Esophagus muscularis mucosa (tissue), 4 donors: ENCODE data around the gene PPP1R3D. TPM values are rescaled to one million over a fixed set of nuclear protein-coding genes. Genes with fewer than 3 reads are reported as not detected.

Experiments used
- DNase-seq: peaks from one replicate; pipeline ENCODE4 v3.0.0-alpha.2; 2017; ENCODE audit errors: extremely low spot score
- H3K27ac ChIP-seq, 4 donors: fragments of 200-600 bp; sonication (generic); replicated peaks in 1 of 4; 1 replicate in 3 of 4; 2 replicates in 1 of 4; pipeline ENCODE4 v1.5.1; 2016 to 2019; ENCODE audit warnings: mild to moderate bottlenecking in 1 of 4
- H3K27me3 ChIP-seq, 4 donors: fragments of 200-600 bp; sonication (generic); one replicate each; pipeline versions ENCODE4 v1.5.1 to v1.6.0; 2016 to 2019
- H3K36me3 ChIP-seq, 4 donors: fragments of 200-600 bp; sonication (generic); one replicate each; pipeline ENCODE4 v1.5.1; 2016 to 2019
- H3K4me1 ChIP-seq, 4 donors: fragments of 200-600 bp; sonication (generic); one replicate each; pipeline ENCODE4 v1.5.1; 2016 to 2019
- H3K4me3 ChIP-seq, 4 donors: fragments of 200-600 bp; sonication (generic); 1 replicate in 2 of 4; 2 replicates in 2 of 4; pipeline ENCODE4 v1.5.1; 2016 to 2019; ENCODE audit warnings: mild to moderate bottlenecking in 4 of 4, moderate library complexity in 1 of 4
- H3K9me3 ChIP-seq, 4 donors: fragments of 200-600 bp; sonication (generic); 1 replicate in 3 of 4; 2 replicates in 1 of 4; pipeline ENCODE4 v1.5.1; 2016 to 2019
- EP300 ChIP-seq: sonication (generic); formaldehyde crosslinking; IDR thresholded peaks from one replicate; pipeline ENCODE4 v1.6.1; 2017; ENCODE audit warnings: antibody characterized with exemption
- POLR2A ChIP-seq: fragments of 450-650 bp; IDR thresholded peaks from one replicate; pipeline ENCODE4 v1.6.1; 2017; ENCODE audit warnings: antibody characterized with exemption, moderate library complexity, mild to moderate bottlenecking, low read depth
- POLR2AphosphoS5 ChIP-seq, 2 donors: sonication (generic); formaldehyde crosslinking; IDR thresholded peaks; one replicate each; pipeline ENCODE4 v1.6.1; 2017; ENCODE audit warnings: antibody characterized with exemption in 2 of 2
- WGBS: methylation state at CpG from one replicate; pipeline ENCODE4 v1.1.5; 2018; 5-methylcytosine and 5-hydroxymethylcytosine counted together
- intact Hi-C: fragments of 100-400 bp; cut with DNase I; formaldehyde crosslinking; loops from one replicate; pipeline ENCODE4 v1.15.1; 2023
- total RNA-seq, 4 donors: library from RNA; depleted of rRNA; stranded (reverse); fragments of >200 nt; gene quantifications; one replicate each; pipeline versions ENCODE4 v1.1.0 to v1.2.1, GENCODE V29; 2016
- TF ChIP-seq, protein P1 (sequence below), 3 experiments: fragments of 200-600 bp in 2 of 3; fragments of 450-650 bp in 1 of 3; sonication (generic) in 2 of 3; IDR thresholded peaks; one replicate each; pipeline ENCODE4 v1.5.1; 2017 to 2019; ENCODE audit warnings: antibody characterized with exemption in 3 of 3, mild to moderate bottlenecking in 2 of 3, moderate library complexity in 1 of 3

PPP1R3D gene
- total RNA-seq, 4 donors from 2014 or later: 7.9 to 18.1 (median 11.4) TPM

GRCh38 chr20:59945731-59946130, 5.6 kb upstream of the PPP1R3D start:
- intact Hi-C loops: no loop called here
- no peak for DNase-seq
- Histone ChIP-seq H3K4me1 (peaks cover 39 to 66% (median 49%) of the 10 kb centered on the region in 4 donors), H3K36me3 (peaks cover 12 to 38% (median 25%) of the 10 kb centered on the region in 4 donors), H3K9me3 (no peaks in the 10 kb centered on the region), H3K27me3 (no peaks in the 10 kb centered on the region), H3K4me3 (no peak overlapping the region), H3K27ac (peak overlapping the region in 3 of 4 donors; percentile 1 to 8 (median 6))
- no peak for TF ChIP-seq POLR2A
- TF ChIP-seq EP300: no peak
- TF ChIP-seq, protein P1, sequence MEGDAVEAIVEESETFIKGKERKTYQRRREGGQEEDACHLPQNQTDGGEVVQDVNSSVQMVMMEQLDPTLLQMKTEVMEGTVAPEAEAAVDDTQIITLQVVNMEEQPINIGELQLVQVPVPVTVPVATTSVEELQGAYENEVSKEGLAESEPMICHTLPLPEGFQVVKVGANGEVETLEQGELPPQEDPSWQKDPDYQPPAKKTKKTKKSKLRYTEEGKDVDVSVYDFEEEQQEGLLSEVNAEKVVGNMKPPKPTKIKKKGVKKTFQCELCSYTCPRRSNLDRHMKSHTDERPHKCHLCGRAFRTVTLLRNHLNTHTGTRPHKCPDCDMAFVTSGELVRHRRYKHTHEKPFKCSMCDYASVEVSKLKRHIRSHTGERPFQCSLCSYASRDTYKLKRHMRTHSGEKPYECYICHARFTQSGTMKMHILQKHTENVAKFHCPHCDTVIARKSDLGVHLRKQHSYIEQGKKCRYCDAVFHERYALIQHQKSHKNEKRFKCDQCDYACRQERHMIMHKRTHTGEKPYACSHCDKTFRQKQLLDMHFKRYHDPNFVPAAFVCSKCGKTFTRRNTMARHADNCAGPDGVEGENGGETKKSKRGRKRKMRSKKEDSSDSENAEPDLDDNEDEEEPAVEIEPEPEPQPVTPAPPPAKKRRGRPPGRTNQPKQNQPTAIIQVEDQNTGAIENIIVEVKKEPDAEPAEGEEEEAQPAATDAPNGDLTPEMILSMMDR (IDR thresholded peaks at IDR 0.05): no peak
- no peak for TF ChIP-seq POLR2AphosphoS5 (IDR thresholded peaks at IDR 0.05)
- WGBS: 67% methylated on average over 2 of the region's 2 CpGs

DNA sequence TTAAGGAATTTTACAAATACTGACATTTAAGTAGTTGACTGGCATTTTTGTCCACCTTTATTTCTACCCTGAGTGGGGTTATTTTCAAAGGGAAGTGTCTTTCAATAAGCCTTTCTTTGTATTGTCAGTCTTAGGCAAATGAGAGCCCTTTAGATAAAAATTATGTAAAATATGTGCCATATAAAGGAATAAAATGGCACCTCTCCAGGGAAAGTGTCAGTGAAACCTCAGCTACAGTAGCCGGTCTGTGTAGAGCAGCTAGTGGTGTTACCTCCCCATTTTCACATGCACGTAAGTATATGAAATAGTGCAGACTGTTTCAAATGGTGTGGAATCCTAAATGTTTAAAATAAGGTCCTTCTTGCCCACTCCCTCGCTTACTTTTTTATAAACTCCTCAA, 5.1 kb upstream of the PPP1R3D start:
- WGBS: 66% methylated on average over 3 of the region's 3 CpGs
- Histone ChIP-seq H3K36me3 (peaks cover 12 to 38% (median 22%) of the 10 kb centered on the region in 4 donors), H3K4me1 (peaks cover 39 to 66% (median 49%) of the 10 kb centered on the region in 4 donors), H3K27me3 (no peaks in the 10 kb centered on the region), H3K27ac (peak overlapping the region; percentile 1 to 8 (median 4)), H3K4me3 (no peak overlapping the region), H3K9me3 (no peaks in the 10 kb centered on the region)
- no peak for TF ChIP-seq POLR2AphosphoS5 (IDR thresholded peaks at IDR 0.05)
- TF ChIP-seq, protein P1 (IDR thresholded peaks at IDR 0.05): no peak
- TF ChIP-seq POLR2A: no peak
- no peak for TF ChIP-seq EP300
- DNase-seq: no peak
- intact Hi-C loops: no loop called here

DNA sequence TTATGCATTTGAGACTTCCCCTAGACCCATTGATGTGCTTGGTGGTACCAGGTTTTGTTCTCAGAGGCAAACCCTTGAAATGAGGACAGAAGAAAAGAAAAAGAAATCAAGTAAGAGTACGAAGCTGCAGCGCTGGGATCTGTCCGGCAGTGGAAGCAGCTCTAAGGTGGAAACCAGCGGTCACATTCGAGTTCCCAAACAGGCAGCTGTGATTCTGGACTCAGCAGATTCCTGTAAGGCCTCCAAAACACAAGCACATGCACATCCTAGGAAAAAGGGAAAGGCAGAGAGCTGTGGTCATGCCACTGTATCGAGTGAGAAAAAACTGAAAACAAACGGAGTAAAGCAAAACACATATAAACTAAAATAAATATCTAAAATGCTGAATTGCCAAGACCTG, 4.6 kb upstream of the PPP1R3D start:
- H3K4me1 ChIP-seq: peaks cover 39 to 66% (median 49%) of the 10 kb centered on the region in 4 donors

GRCh38 chr20:59942245-59942644, 2.1 kb upstream of the PPP1R3D start:
- peak overlapping the region in 3 of 4 donors; percentile 93 to 99 (median 96) for H3K27ac ChIP-seq
- peaks cover 12 to 38% (median 19%) of the 10 kb centered on the region in 4 donors for H3K36me3 ChIP-seq
- TF ChIP-seq EP300 (no peak), POLR2A (no peak), POLR2AphosphoS5 (IDR thresholded peaks at IDR 0.05) (no peak)
- TF ChIP-seq, protein P1 (IDR thresholded peaks at IDR 0.05): no peak
- intact Hi-C loops: no loop called here
- DNase-seq: no peak
- H3K4me3 ChIP-seq: no peak overlapping the region
- peaks cover 47 to 75% (median 62%) of the 10 kb centered on the region in 4 donors for H3K4me1 ChIP-seq
- H3K9me3 ChIP-seq: no peaks in the 10 kb centered on the region
- no peaks in the 10 kb centered on the region for H3K27me3 ChIP-seq
- 90% methylated on average over 2 of the region's 2 CpGs for WGBS

More for the DNA sequence above, 4.6 kb upstream of the PPP1R3D start:
- no peak for DNase-seq
- Histone ChIP-seq H3K27me3 (no peaks in the 10 kb centered on the region), H3K9me3 (no peaks in the 10 kb centered on the region), H3K36me3 (peaks cover 12 to 38% (median 20%) of the 10 kb centered on the region in 4 donors), H3K4me3 (no peak overlapping the region), H3K27ac (peak overlapping the region in 2 of 4 donors; percentile 2 to 6)
- WGBS: 87% methylated on average over 7 of the region's 7 CpGs
- TF ChIP-seq, protein P1 (IDR thresholded peaks at IDR 0.05): no peak
- TF ChIP-seq EP300 (no peak), POLR2A (no peak), POLR2AphosphoS5 (IDR thresholded peaks at IDR 0.05) (no peak)
- intact Hi-C loops: no loop called here

DNA sequence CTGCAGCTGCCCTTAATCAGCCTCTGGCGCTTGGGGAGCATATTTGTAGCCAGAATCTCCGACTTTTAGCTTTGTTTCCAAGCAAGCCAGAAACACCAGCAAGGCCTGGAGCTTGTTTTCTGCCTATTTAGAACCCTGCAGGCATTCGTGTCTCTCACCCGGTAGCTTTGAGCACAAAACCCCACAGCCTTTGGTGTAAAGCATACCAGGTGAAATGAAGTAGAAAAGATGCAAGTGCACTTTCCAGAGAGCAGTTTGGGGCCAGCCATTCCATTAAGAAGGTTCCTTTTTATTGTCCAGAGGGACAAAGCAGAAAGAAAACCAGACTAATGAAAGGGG, 820 bp upstream of the PPP1R3D start:
- 0% methylated on average over 4 of the region's 4 CpGs for WGBS
- Histone ChIP-seq H3K36me3 (peaks cover 12 to 38% (median 21%) of the 10 kb centered on the region in 4 donors), H3K27me3 (no peaks in the 10 kb centered on the region), H3K4me3 (peak overlapping the region; percentile 74 to 84 (median 80)), H3K9me3 (no peaks in the 10 kb centered on the region), H3K27ac (peak overlapping the region; percentile 93 to 99 (median 97)), H3K4me1 (peaks cover 55 to 74% (median 67%) of the 10 kb centered on the region in 4 donors)
- TF ChIP-seq POLR2A: no peak
- TF ChIP-seq EP300: no peak
- intact Hi-C loops: no loop called here
- no peak for DNase-seq
